Measurements from ENCODE around the gene FAM43B.

Gene FAM43B

GRCh38 chr1:20534659-20535417, 17.5 kb upstream of the FAM43B start:
- TF ChIP-seq REST (IDR thresholded peaks at IDR 0.05; ENCODE audit: insufficient read depth in 1 of 2, low read depth in 2 of 2, low read length in 2 of 2) (no peak), TAF1 (IDR thresholded peaks at IDR 0.05; ENCODE audit: borderline replicate concordance, insufficient read depth, low read length) (no peak), FOXP2 (optimal IDR thresholded peaks at IDR 0.05; ENCODE audit: borderline replicate concordance, extremely low read depth, extremely low read length, insufficient read depth) (no peak), SIN3A (IDR thresholded peaks at IDR 0.05; ENCODE audit: borderline replicate concordance, insufficient read depth, low read length) (no peak), POLR2AphosphoS5 (IDR thresholded peaks at IDR 0.05; ENCODE audit: low read depth, low read length) (no peak)

GRCh38 chr1:20538227-20538626, 14.1 kb upstream of the FAM43B start:
- no peak for TF ChIP-seq FOXP2 (optimal IDR thresholded peaks at IDR 0.05; ENCODE audit: borderline replicate concordance, extremely low read depth, extremely low read length, insufficient read depth)
- no peak for TF ChIP-seq SIN3A (IDR thresholded peaks at IDR 0.05; ENCODE audit: borderline replicate concordance, insufficient read depth, low read length)
- no peak for TF ChIP-seq POLR2AphosphoS5 (IDR thresholded peaks at IDR 0.05; ENCODE audit: low read depth, low read length)
- no peak for TF ChIP-seq TAF1 (IDR thresholded peaks at IDR 0.05; ENCODE audit: borderline replicate concordance, insufficient read depth, low read length)
- no peak for TF ChIP-seq REST (IDR thresholded peaks at IDR 0.05; ENCODE audit: insufficient read depth in 1 of 2, low read depth in 2 of 2, low read length in 2 of 2)

DNA sequence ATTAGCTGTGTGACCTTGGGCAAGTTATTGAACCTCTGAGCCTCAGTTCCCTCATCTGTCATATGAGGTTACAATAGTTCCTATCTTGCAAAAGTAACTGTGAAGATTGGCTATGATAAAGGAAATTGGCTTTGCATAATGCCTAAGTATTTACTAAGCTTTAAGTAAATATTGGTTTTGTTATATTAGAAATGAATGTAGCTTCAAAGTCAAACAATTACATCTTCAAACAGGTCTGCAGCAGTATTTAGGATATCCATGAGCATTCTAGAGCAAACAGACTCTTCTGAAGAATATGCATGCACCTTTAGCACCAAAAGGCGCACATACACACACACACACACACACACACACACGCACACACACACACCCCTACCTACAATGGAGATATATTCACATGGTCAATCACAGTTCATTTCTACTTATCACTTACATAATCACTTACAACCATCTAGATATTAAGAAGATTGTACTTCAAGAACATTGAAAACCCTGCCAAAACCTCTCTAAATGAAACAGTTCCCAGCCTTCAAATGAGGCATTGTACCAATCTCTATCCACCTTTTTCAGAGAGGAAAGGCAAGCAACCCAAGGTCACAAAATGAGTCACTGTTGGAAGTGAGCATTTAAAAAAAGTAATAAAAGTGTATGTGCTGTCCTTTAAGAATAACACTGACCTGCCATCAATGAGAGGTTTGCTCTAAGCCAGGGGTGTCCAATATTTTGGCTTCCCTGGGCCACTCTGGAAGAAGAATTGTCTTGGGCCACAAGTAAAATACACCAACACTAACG, 13.4 kb upstream of the FAM43B start:
- TF ChIP-seq TAF1 (IDR thresholded peaks at IDR 0.05; ENCODE audit: borderline replicate concordance, insufficient read depth, low read length) (no peak), POLR2AphosphoS5 (IDR thresholded peaks at IDR 0.05; ENCODE audit: low read depth, low read length) (no peak), FOXP2 (optimal IDR thresholded peaks at IDR 0.05; ENCODE audit: borderline replicate concordance, extremely low read depth, extremely low read length, insufficient read depth) (no peak), SIN3A (IDR thresholded peaks at IDR 0.05; ENCODE audit: borderline replicate concordance, insufficient read depth, low read length) (no peak), REST (IDR thresholded peaks at IDR 0.05; ENCODE audit: insufficient read depth in 1 of 2, low read depth in 2 of 2, low read length in 2 of 2) (no peak)

DNA sequence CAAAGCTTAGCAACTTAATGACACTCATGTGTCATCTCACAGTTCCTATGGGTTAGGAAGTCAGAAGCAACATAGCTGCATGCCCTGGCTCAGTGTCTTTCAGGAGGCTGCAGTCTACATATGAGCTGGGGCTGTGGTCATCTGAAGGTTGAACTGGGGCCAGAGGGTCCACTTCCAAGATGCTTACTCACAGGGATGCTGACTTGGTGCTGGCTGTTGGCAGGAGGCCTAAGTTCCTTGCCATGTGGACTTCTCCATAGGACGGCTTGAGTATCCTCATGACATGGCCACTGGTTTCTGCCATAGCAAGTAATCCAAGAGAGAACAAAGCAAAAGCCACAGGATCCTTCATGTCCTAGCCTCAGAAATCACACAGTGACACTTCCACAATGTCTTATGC, 12.1 kb upstream of the FAM43B start:
- TF ChIP-seq SIN3A (IDR thresholded peaks at IDR 0.05; ENCODE audit: borderline replicate concordance, insufficient read depth, low read length) = no peak
- TF ChIP-seq FOXP2 (optimal IDR thresholded peaks at IDR 0.05; ENCODE audit: borderline replicate concordance, extremely low read depth, extremely low read length, insufficient read depth) = no peak
- TF ChIP-seq REST (IDR thresholded peaks at IDR 0.05; ENCODE audit: insufficient read depth in 1 of 2, low read depth in 2 of 2, low read length in 2 of 2) = no peak
- no peak for TF ChIP-seq TAF1 (IDR thresholded peaks at IDR 0.05; ENCODE audit: borderline replicate concordance, insufficient read depth, low read length)
- no peak for TF ChIP-seq POLR2AphosphoS5 (IDR thresholded peaks at IDR 0.05; ENCODE audit: low read depth, low read length)

Measured in PFSK-1 (cell line).